Loucy (cell line): ENCODE data around the gene ANK3.

Source experiments
- H2AFZ ChIP-seq: fragments of 200-600 bp; sonication (generic); 2 replicates; pipeline ENCODE4 v1.6.0; 2016; ENCODE audit warnings: antibody characterized with exemption, mild to moderate bottlenecking, low read length, moderate library complexity
- H3F3A ChIP-seq: fragments of 200-600 bp; 2 replicates; pipeline ENCODE4 v1.6.0; 2016; ENCODE audit warnings: antibody characterized with exemption, low read depth, mild to moderate bottlenecking
- H3K27me3 ChIP-seq: fragments of 200-600 bp; sonication (generic); 2 replicates; pipeline ENCODE4 v1.6.1; 2014; ENCODE audit warnings: low read length, mild to moderate bottlenecking; ENCODE audit not compliant: insufficient read depth, poor library complexity, severe bottlenecking
- H3K36me3 ChIP-seq: fragments of 200-600 bp; sonication (generic); 2 replicates; pipeline ENCODE4 v1.6.1; 2016; ENCODE audit warnings: low read length; ENCODE audit not compliant: insufficient read depth
- H3K4me1 ChIP-seq: fragments of 200-600 bp; sonication (generic); 2 replicates; pipeline ENCODE4 v1.5.1; 2014; ENCODE audit warnings: low read length, mild to moderate bottlenecking; ENCODE audit not compliant: insufficient read depth, poor library complexity, severe bottlenecking
- H3K4me2 ChIP-seq: fragments of 200-600 bp; sonication (generic); 2 replicates; pipeline ENCODE4 v1.6.0; 2014; ENCODE audit warnings: antibody characterized with exemption, low read length, low read depth, mild to moderate bottlenecking; ENCODE audit not compliant: poor library complexity, severe bottlenecking
- H3K4me3 ChIP-seq: fragments of 200-600 bp; sonication (generic); 2 replicates; pipeline ENCODE4 v1.5.1; 2014; ENCODE audit warnings: low read length, mild to moderate bottlenecking, mixed read lengths; ENCODE audit not compliant: poor library complexity, severe bottlenecking
- H3K79me2 ChIP-seq: fragments of 200-600 bp; sonication (generic); 2 replicates; pipeline ENCODE4 v1.6.1; 2014; ENCODE audit warnings: low read length; ENCODE audit not compliant: insufficient read depth
- H3K9ac ChIP-seq: fragments of 200-600 bp; sonication (generic); 2 replicates; pipeline ENCODE4 v1.6.0; 2014; ENCODE audit warnings: mild to moderate bottlenecking, low read depth, low read length, moderate library complexity; ENCODE audit not compliant: poor library complexity, severe bottlenecking
- H3K9me2 ChIP-seq: fragments of 200-600 bp; sonication (generic); replicated peaks from 2 replicates; pipeline ENCODE4 v1.6.1; 2016; ENCODE audit warnings: low read depth, low read length, mixed read lengths
- H3K9me3 ChIP-seq: fragments of 200-600 bp; sonication (generic); 2 replicates; pipeline ENCODE4 v1.6.1; 2014; ENCODE audit warnings: mild to moderate bottlenecking, antibody characterized with exemption, low read length, low read depth; ENCODE audit not compliant: insufficient read depth
- H4K20me1 ChIP-seq: fragments of 200-600 bp; sonication (generic); 2 replicates; pipeline ENCODE4 v1.6.0; 2014; ENCODE audit warnings: antibody characterized with exemption, low read length, mild to moderate bottlenecking; ENCODE audit not compliant: insufficient read depth, poor library complexity, severe bottlenecking
- EZH2phosphoT487 ChIP-seq: fragments of 200-600 bp; IDR thresholded peaks from 2 replicates; pipeline ENCODE4 v1.6.1; 2018; ENCODE audit warnings: antibody characterized with exemption, mild to moderate bottlenecking, moderate library complexity, borderline replicate concordance
- TF ChIP-seq, protein P1 (sequence below): fragments of 200-600 bp; sonication (generic); conservative IDR thresholded peaks from 2 replicates; pipeline ENCODE4 v1.5.1; 2014; ENCODE audit warnings: mild to moderate bottlenecking, antibody characterized with exemption, low read length

ANK3 gene

GRCh38 chr10:60155099-60155877 is 234.4 kb downstream of the ANK3 start:
- TF ChIP-seq, protein P1, sequence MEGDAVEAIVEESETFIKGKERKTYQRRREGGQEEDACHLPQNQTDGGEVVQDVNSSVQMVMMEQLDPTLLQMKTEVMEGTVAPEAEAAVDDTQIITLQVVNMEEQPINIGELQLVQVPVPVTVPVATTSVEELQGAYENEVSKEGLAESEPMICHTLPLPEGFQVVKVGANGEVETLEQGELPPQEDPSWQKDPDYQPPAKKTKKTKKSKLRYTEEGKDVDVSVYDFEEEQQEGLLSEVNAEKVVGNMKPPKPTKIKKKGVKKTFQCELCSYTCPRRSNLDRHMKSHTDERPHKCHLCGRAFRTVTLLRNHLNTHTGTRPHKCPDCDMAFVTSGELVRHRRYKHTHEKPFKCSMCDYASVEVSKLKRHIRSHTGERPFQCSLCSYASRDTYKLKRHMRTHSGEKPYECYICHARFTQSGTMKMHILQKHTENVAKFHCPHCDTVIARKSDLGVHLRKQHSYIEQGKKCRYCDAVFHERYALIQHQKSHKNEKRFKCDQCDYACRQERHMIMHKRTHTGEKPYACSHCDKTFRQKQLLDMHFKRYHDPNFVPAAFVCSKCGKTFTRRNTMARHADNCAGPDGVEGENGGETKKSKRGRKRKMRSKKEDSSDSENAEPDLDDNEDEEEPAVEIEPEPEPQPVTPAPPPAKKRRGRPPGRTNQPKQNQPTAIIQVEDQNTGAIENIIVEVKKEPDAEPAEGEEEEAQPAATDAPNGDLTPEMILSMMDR = no peak
- no peak for TF ChIP-seq EZH2phosphoT487
- Histone ChIP-seq H3K4me3 (no peak overlapping the region), H2AFZ (no peak overlapping the region), H3K36me3 (no peaks in the 10 kb centered on the region), H3K27me3 (no peaks in the 10 kb centered on the region), H3K9ac (no peak overlapping the region), H3F3A (no peaks in the 10 kb centered on the region), H3K79me2 (no peaks in the 10 kb centered on the region), H3K4me1 (no peaks in the 10 kb centered on the region), H3K9me3 (no peaks in the 10 kb centered on the region), H3K9me2 (no peaks in the 10 kb centered on the region), H4K20me1 (no peaks in the 10 kb centered on the region), H3K4me2 (no peak overlapping the region)

DNA sequence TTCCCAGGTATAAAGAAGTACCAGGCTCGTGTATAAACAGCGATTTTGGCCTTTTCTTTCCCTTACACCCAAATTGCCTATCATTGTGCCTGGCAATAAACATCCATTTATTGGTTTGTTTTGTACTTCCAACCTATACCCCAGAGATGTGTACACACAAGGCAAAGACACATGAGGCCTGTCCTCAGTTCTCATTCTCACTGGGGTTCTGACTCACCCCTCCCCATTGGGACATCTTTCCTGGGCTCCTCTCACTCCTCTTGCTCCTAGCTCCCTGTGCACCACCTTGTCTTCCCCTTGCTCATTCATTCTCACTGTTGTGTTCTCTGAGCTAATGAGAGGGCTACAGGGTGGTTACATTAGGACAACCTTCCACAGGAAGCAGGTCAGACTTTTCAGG is 240.7 kb downstream of the ANK3 start:
- no peaks in the 10 kb centered on the region for H3K36me3 ChIP-seq
- H3K9me3 ChIP-seq = no peaks in the 10 kb centered on the region
- no peak overlapping the region for H3K4me3 ChIP-seq
- no peak overlapping the region for H2AFZ ChIP-seq
- no peak overlapping the region for H3K9ac ChIP-seq
- H3K9me2 ChIP-seq = no peaks in the 10 kb centered on the region
- H3F3A ChIP-seq = no peaks in the 10 kb centered on the region
- H4K20me1 ChIP-seq = no peaks in the 10 kb centered on the region
- no peak for TF ChIP-seq EZH2phosphoT487
- TF ChIP-seq, protein P1 = no peak
- no peaks in the 10 kb centered on the region for H3K4me1 ChIP-seq
- H3K4me2 ChIP-seq = no peak overlapping the region
- H3K79me2 ChIP-seq = no peaks in the 10 kb centered on the region
- no peaks in the 10 kb centered on the region for H3K27me3 ChIP-seq

DNA sequence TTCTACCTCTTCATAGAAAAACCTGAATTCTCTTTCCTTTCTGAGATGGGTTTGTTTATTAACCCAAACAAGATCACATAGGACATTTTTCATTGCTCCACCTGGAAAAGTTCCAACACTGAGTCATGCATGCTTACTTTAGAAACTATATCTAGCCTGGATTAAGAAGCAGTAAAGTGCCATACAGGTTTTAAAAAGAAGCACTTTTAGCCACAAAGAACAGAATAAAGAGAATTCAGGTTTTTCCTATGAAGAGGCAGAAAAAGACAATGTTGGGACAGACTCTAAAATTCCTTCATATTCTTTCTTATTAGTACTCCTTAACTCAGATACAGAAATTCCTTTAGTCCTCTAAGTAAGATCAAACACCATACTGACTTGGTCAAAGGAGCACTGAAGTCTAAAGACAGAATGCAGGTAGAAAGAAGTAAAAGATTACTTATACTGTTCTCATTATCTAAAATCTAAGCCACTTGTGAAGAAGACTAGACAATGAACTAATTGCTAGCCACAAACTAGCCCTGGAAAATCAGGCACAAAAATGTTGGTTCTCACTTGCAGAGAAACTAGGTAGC is 241.3 kb downstream of the ANK3 start:
- H3K9ac ChIP-seq = no peak overlapping the region
- no peaks in the 10 kb centered on the region for H3K27me3 ChIP-seq
- H3K9me2 ChIP-seq = no peaks in the 10 kb centered on the region
- no peaks in the 10 kb centered on the region for H4K20me1 ChIP-seq
- H3K4me2 ChIP-seq = no peak overlapping the region
- no peak for TF ChIP-seq EZH2phosphoT487
- TF ChIP-seq, protein P1 = no peak
- no peaks in the 10 kb centered on the region for H3K4me1 ChIP-seq
- no peaks in the 10 kb centered on the region for H3K9me3 ChIP-seq
- H2AFZ ChIP-seq = no peak overlapping the region
- no peak overlapping the region for H3K4me3 ChIP-seq
- H3K79me2 ChIP-seq = no peaks in the 10 kb centered on the region
- no peaks in the 10 kb centered on the region for H3F3A ChIP-seq
- H3K36me3 ChIP-seq = no peaks in the 10 kb centered on the region
